H1 (cell line): ENCODE measurements around the gene RPGRIP1. TPM values are rescaled to one million over a fixed set of nuclear protein-coding genes. Genes with fewer than 3 reads are reported as not detected.

ENCODE experiments used
- CTCF ChIA-PET: fragments of 300-600 bp; sonication (Branson Sonifier 250); formaldehyde crosslinking; loops from one replicate; lab custom pipeline; 2021; ENCODE audit not compliant: partially characterized antibody; lab: Charles Lee
- POLR2A ChIA-PET: fragments of 300-600 bp; sonication (Branson Sonifier 250); formaldehyde crosslinking; loops from one replicate; lab custom pipeline; 2021; ENCODE audit warnings: inconsistent platforms; ENCODE audit not compliant: partially characterized antibody; lab: Charles Lee
- DNase-seq, 2 experiments: peaks; one replicate each; pipeline versions ENCODE4 v3.0.0 to v3.0.0-alpha.2; 2010 to 2022; ENCODE audit warnings: low spot score in 2 of 2, low read depth in 1 of 2, mixed read lengths in 1 of 2
- FAIRE-seq: peaks from 2 replicates; lab custom pipeline; 2011; peaks lifted over from hg19 to GRCh38; lab: Jason Lieb, UNC
- H2AFZ ChIP-seq: 2 replicates; pipeline ENCODE4 v1.8.1; 2012; ENCODE audit warnings: low read length, inconsistent platforms
- H2AK5ac ChIP-seq: 2 replicates; pipeline ENCODE4 v1.6.1; 2013; ENCODE audit warnings: low read depth, low read length
- H2BK120ac ChIP-seq: replicated peaks from 2 replicates; pipeline ENCODE3; 2013; ENCODE audit warnings: low read depth, low read length, inconsistent platforms
- H2BK12ac ChIP-seq: 2 replicates; pipeline ENCODE4 v1.6.1; 2013; ENCODE audit warnings: low read depth, low read length
- H2BK15ac ChIP-seq: 2 replicates; pipeline ENCODE4 v1.6.1; 2013; ENCODE audit warnings: low read length
- H2BK20ac ChIP-seq: 2 replicates; pipeline ENCODE4 v1.6.1; 2013; ENCODE audit warnings: low read length
- H2BK5ac ChIP-seq: 2 replicates; pipeline ENCODE4 v1.6.1; 2013; ENCODE audit warnings: low read depth, low read length
- H3K14ac ChIP-seq: 2 replicates; pipeline ENCODE4 v1.6.1; 2013; ENCODE audit warnings: inconsistent platforms; ENCODE audit not compliant: insufficient read length
- H3K18ac ChIP-seq: 2 replicates; pipeline ENCODE4 v1.6.1; 2013; ENCODE audit warnings: low read length; ENCODE audit errors: extremely low read depth
- H3K23ac ChIP-seq: 2 replicates; pipeline ENCODE4 v1.6.1; 2013; ENCODE audit warnings: inconsistent platforms; ENCODE audit not compliant: insufficient read length
- H3K23me2 ChIP-seq: 2 replicates; pipeline ENCODE4 v1.6.1; 2013; ENCODE audit warnings: low read depth, low read length
- H3K27ac ChIP-seq: 2 replicates; pipeline ENCODE4 v1.6.1; 2011; ENCODE audit warnings: low read depth, low read length, inconsistent platforms
- H3K27me3 ChIP-seq, 4 experiments: replicated peaks in 1 of 4; 1 replicate in 1 of 4; 2 replicates in 3 of 4; pipeline versions ENCODE4 v1.6.1 to v1.8.1; 2011 to 2013; ENCODE audit warnings: low read length in 3 of 4, mild to moderate bottlenecking in 3 of 4, inconsistent platforms in 2 of 4, mixed read lengths in 2 of 4, moderate library complexity in 1 of 4; ENCODE audit not compliant: control insufficient read depth in 3 of 4, insufficient read depth in 3 of 4; ENCODE audit errors: extremely low read depth in 1 of 4
- H3K36me3 ChIP-seq, 4 experiments: 2 replicates each; pipeline versions ENCODE4 v1.6.1 to v1.8.1; 2011 to 2013; ENCODE audit warnings: mild to moderate bottlenecking in 4 of 4, low read length in 3 of 4, moderate library complexity in 2 of 4, control low read depth in 1 of 4, inconsistent platforms in 1 of 4; ENCODE audit not compliant: insufficient read depth in 4 of 4, control insufficient read depth in 2 of 4
- H3K4ac ChIP-seq: replicated peaks from 2 replicates; pipeline ENCODE3; 2013; ENCODE audit warnings: low read length, low read depth, mixed read lengths, inconsistent platforms; ENCODE audit not compliant: insufficient read length
- H3K4me1 ChIP-seq, 4 experiments: replicated peaks in 1 of 4; 1 replicate in 1 of 4; 2 replicates in 3 of 4; pipeline versions ENCODE4 v1.6.1 to v1.8.1; 2011 to 2013; ENCODE audit warnings: low read length in 3 of 4, inconsistent platforms in 2 of 4, mixed read lengths in 1 of 4; ENCODE audit not compliant: insufficient read depth in 4 of 4, control insufficient read depth in 3 of 4
- H3K4me2 ChIP-seq, 2 experiments: 2 replicates each; pipeline versions ENCODE4 v1.6.1 to v1.8.1; 2011 to 2013; ENCODE audit warnings: low read depth in 2 of 2, low read length in 2 of 2, control low read depth in 1 of 2, inconsistent platforms in 1 of 2, mild to moderate bottlenecking in 1 of 2; ENCODE audit not compliant: insufficient read depth in 1 of 2
- H3K4me3 ChIP-seq, 4 experiments: fragments of 200-600, 300-600 bp in 1 of 4; sonication (generic), shearing (Covaris generic), sonication (Bioruptor Twin) in 1 of 4; 2 replicates each; pipeline versions ENCODE4 v1.5.1 to v1.8.1; 2011 to 2016; ENCODE audit warnings: low read length in 4 of 4, low read depth in 3 of 4, control low read depth in 2 of 4, inconsistent platforms in 2 of 4, mild to moderate bottlenecking in 2 of 4, mixed read lengths in 1 of 4, moderate library complexity in 1 of 4; ENCODE audit not compliant: insufficient read depth in 2 of 4; ENCODE audit errors: extremely low read depth in 1 of 4
- H3K56ac ChIP-seq: replicated peaks from 2 replicates; pipeline ENCODE3; 2013; ENCODE audit warnings: low read depth, mild to moderate bottlenecking, mixed read lengths, low read length, inconsistent platforms; ENCODE audit not compliant: insufficient read length
- H3K79me1 ChIP-seq: 2 replicates; pipeline ENCODE4 v1.6.1; 2013; ENCODE audit warnings: low read depth, low read length, control low read depth
- H3K79me2 ChIP-seq, 2 experiments: 2 replicates each; pipeline versions ENCODE4 v1.6.1 to v1.8.1; 2012 to 2013; ENCODE audit warnings: low read length in 2 of 2, mild to moderate bottlenecking in 2 of 2, inconsistent platforms in 1 of 2; ENCODE audit not compliant: insufficient read depth in 2 of 2, control insufficient read depth in 1 of 2
- H3K9ac ChIP-seq, 4 experiments: replicated peaks in 1 of 4; 1 replicate in 1 of 4; 2 replicates in 3 of 4; pipeline versions ENCODE4 v1.6.1 to v1.8.1; 2011 to 2013; ENCODE audit warnings: low read depth in 3 of 4, low read length in 3 of 4, control low read depth in 2 of 4, mild to moderate bottlenecking in 2 of 4, moderate library complexity in 2 of 4, inconsistent platforms in 1 of 4; ENCODE audit errors: extremely low read depth in 1 of 4
- H3K9me3 ChIP-seq, 2 experiments: 2 replicates each; pipeline versions ENCODE4 v1.6.1 to v1.8.1; 2012 to 2013; ENCODE audit warnings: mild to moderate bottlenecking in 2 of 2, moderate library complexity in 2 of 2, control low read depth in 1 of 2, inconsistent platforms in 1 of 2, low read depth in 1 of 2, low read length in 1 of 2, mixed read lengths in 1 of 2; ENCODE audit not compliant: insufficient read depth in 2 of 2
- H4K20me1 ChIP-seq, 2 experiments: replicated peaks in 1 of 2; 2 replicates each; pipeline versions ENCODE3 to v1.8.1; 2011 to 2013; ENCODE audit warnings: inconsistent platforms in 2 of 2, low read length in 2 of 2, mild to moderate bottlenecking in 1 of 2; ENCODE audit not compliant: insufficient read depth in 2 of 2, control insufficient read depth in 1 of 2
- H4K5ac ChIP-seq: 2 replicates; pipeline ENCODE4 v1.6.1; 2013; ENCODE audit warnings: low read length, low read depth, mixed read lengths, inconsistent platforms; ENCODE audit not compliant: insufficient read length
- H4K8ac ChIP-seq: 2 replicates; pipeline ENCODE4 v1.8.0; 2013; ENCODE audit warnings: mild to moderate bottlenecking, moderate library complexity, low read length, inconsistent platforms; ENCODE audit not compliant: insufficient read depth; ENCODE audit errors: extremely low read depth
- H4K91ac ChIP-seq: replicated peaks from 2 replicates; pipeline ENCODE3; 2013; ENCODE audit warnings: low read length, mixed read lengths, inconsistent platforms; ENCODE audit not compliant: insufficient read length
- EP300 ChIP-seq, 2 experiments: IDR thresholded peaks; 1 replicate in 1 of 2; 2 replicates in 1 of 2; pipeline ENCODE4 v1.6.1; 2011 to 2012; ENCODE audit warnings: low read depth in 2 of 2, low read length in 2 of 2, mild to moderate bottlenecking in 2 of 2, borderline replicate concordance in 1 of 2, inconsistent platforms in 1 of 2, moderate library complexity in 1 of 2
- GTF2F1 ChIP-seq: IDR thresholded peaks from 2 replicates; pipeline ENCODE4 v1.6.1; 2012; ENCODE audit warnings: low read depth, low read length, improper control_type of control experiment, borderline replicate concordance
- JUN ChIP-seq: IDR thresholded peaks from 2 replicates; pipeline ENCODE4 v1.6.1; 2011; ENCODE audit warnings: low read depth, mild to moderate bottlenecking, improper control_type of control experiment, low read length
- ZNF274 ChIP-seq: IDR thresholded peaks from 2 replicates; pipeline ENCODE4 v1.7.0; 2012; ENCODE audit warnings: low read length, borderline replicate concordance; ENCODE audit errors: extremely low read depth
- WGBS, 2 experiments: shearing (Covaris generic) in 1 of 2; methylation state at CpG; one replicate each; pipeline versions ENCODE4 v1.1.6 to v1.1.7; 2013 to 2015; ENCODE audit warnings: low lambda C conversion rate in 2 of 2, mixed read lengths in 2 of 2, inconsistent platforms in 1 of 2, low coverage in 1 of 2, missing lambda C conversion rate in 1 of 2; ENCODE audit not compliant: insufficient replicate concordance in 2 of 2, insufficient coverage in 1 of 2, insufficient read length in 1 of 2; ENCODE audit errors: extremely low coverage in 1 of 2, missing lambda C conversion rate in 1 of 2; 5-methylcytosine and 5-hydroxymethylcytosine counted together
- polyA plus RNA-seq, 7 experiments: library from polyadenylated mRNA; depleted of rRNA in 3 of 7; stranded (reverse) in 5 of 7; unstranded in 2 of 7; fragments of >200 nt in 5 of 7; fragments of 200-250 nt in 2 of 7; gene quantifications; 1 replicate in 5 of 7; 2 replicates in 1 of 7; 4 replicates in 1 of 7; pipeline versions ENCODE4 v1.2.1 to v1.2.3, GENCODE V29; 2011 to 2013; ENCODE audit warnings: missing spikeins in 2 of 7, mixed read lengths in 2 of 7
- total RNA-seq: library from RNA; stranded (reverse); fragmentation: NEBNext Ultra II Directional; extraction: Animal tissue kit (Norgen Biotek cat#: 25700); gene quantifications from 2 replicates; pipeline ENCODE4 v1.2.1, GENCODE V29; 2021

The RPGRIP1 gene
- total and polyA plus RNA-seq, 2 of the 8 experiments (the other 6 are each of a cell fraction or from before 2014, with no cell fraction given) = 0.36 to 0.65 TPM

GRCh38 chr14:21300892-21301291 is 21.0 kb downstream of the RPGRIP1 start:
- Histone ChIP-seq H4K8ac (peak overlapping the region; percentile 78; the same call in 1 of the 2 replicates), H2AFZ (peak overlapping the region; percentile 94), H3K9me3 (no peaks in the 10 kb centered on the region), H2BK12ac (0 out of 2 replicates have a peak overlapping the region, but pooled peaks have one; percentile 55), H3K23me2 (peaks cover 7% of the 10 kb centered on the region; the same call in 1 of the 2 replicates), H2BK15ac (no peak overlapping the region), H3K27ac (no peak overlapping the region), H2BK20ac (no peak overlapping the region), H3K9ac (peak overlapping the region; percentile 46 to 70 (median 65); a peak in 6 of 7 replicates), H4K5ac (no peak overlapping the region), H3K79me2 (no peaks in the 10 kb centered on the region), H3K27me3 (no peaks in the 10 kb centered on the region), H3K4me1 (peaks cover 0 to 3% (median 2%) of the 10 kb centered on the region in 4 experiments; a peak in 1 of 7 replicates), H3K36me3 (no peaks in the 10 kb centered on the region), H2AK5ac (no peak overlapping the region), H3K18ac (peak overlapping the region; percentile 36), H2BK5ac (no peak overlapping the region), H3K4ac (no peak overlapping the region), H2BK120ac (no peak overlapping the region), H3K4me3 (peak overlapping the region; percentile 17 to 51 (median 34)), H3K56ac (no peak overlapping the region), H3K14ac (no peak overlapping the region), H4K20me1 (no peaks in the 10 kb centered on the region), H3K79me1 (no peaks in the 10 kb centered on the region), H3K4me2 (peak overlapping the region; percentile 65 to 67), H3K23ac (no peak overlapping the region), H4K91ac (peak overlapping the region; percentile 45)
- FAIRE-seq (no peak), DNase-seq (peak; percentile 19 to 77)
- ChIA-PET CTCF (interaction anchor here (0.6 to 1.3 kb wide), 4 partner anchors 17 to 258 kb away, joined by 3 to 5 read pairs (median 4); no protein-coding TSS in a partner anchor), POLR2A (interaction anchor here (1.1 to 2.2 kb wide), 3 partner anchors 17 to 36 kb away, joined by 4 to 9 read pairs (median 8); no protein-coding TSS in a partner anchor)
- 5% methylated on average over 30 of the region's 30 CpGs; no CpG with 5 or more reads in 1 of the 2 experiments for WGBS, 2 experiments
- no peak for TF ChIP-seq GTF2F1
- no peak for TF ChIP-seq JUN
- TF ChIP-seq EP300 (IDR thresholded peaks at IDR 0.05; ENCODE audit: borderline replicate concordance in 1 of 2, low read depth in 2 of 2, low read length in 2 of 2) = no peak
- no peak for TF ChIP-seq ZNF274
